Endothelial cell of umbilical vein (primary cell): ENCODE data around the gene RPGRIP1. TPM values are rescaled to one million over a fixed set of nuclear protein-coding genes. Genes with fewer than 3 reads are reported as not detected.
A peak's percentile ranks its signal among the peaks of the same experiment; 100 is the strongest.

Source experiments
- BruUV-seq: library from RNA; stranded (reverse); fragments of 400-500 nt; replicated peaks from 2 replicates; lab custom pipeline; 2021; lab: Mats Ljungman, UMichigan
- CTCF ChIA-PET: fragments of 300-600, 350-600 bp; sonication (Branson Sonifier 250); formaldehyde crosslinking; loops from one replicate; lab custom pipeline; 2021; ENCODE audit warnings: antibody characterized with exemption, inconsistent platforms; lab: Charles Lee
- POLR2A ChIA-PET: fragments of 300-600, 350-600 bp; sonication (Branson Sonifier 250); formaldehyde crosslinking; loops from one replicate; lab custom pipeline; 2021; ENCODE audit warnings: antibody characterized with exemption, inconsistent platforms; lab: Charles Lee
- DNase-seq: peaks from one replicate; pipeline ENCODE4 v3.0.0-alpha.2; 2011; ENCODE audit warnings: low read depth, low spot score
- FAIRE-seq: peaks from 2 replicates; lab custom pipeline; 2011; peaks lifted over from hg19 to GRCh38; lab: Jason Lieb, UNC
- H2AFZ ChIP-seq: 2 replicates; pipeline ENCODE4 v1.6.0; 2012; ENCODE audit warnings: low read depth, low read length, control low read depth, inconsistent platforms
- H3K27ac ChIP-seq: 2 replicates; pipeline ENCODE4 v1.5.1; 2011; ENCODE audit warnings: low read depth, mild to moderate bottlenecking, control low read depth, low read length, moderate library complexity; ENCODE audit not compliant: insufficient read depth
- H3K27me3 ChIP-seq, 2 experiments: 2 replicates each; pipeline versions ENCODE4 v1.6.0 to v1.6.1; 2011; ENCODE audit warnings: low read length in 2 of 2, mixed read lengths in 1 of 2; ENCODE audit not compliant: control insufficient read depth in 2 of 2, insufficient read depth in 2 of 2
- H3K36me3 ChIP-seq, 2 experiments: 2 replicates in 1 of 2; 3 replicates in 1 of 2; pipeline ENCODE4 v1.5.1; 2011; ENCODE audit warnings: low read length in 2 of 2, mild to moderate bottlenecking in 1 of 2, moderate library complexity in 1 of 2; ENCODE audit not compliant: control insufficient read depth in 2 of 2, insufficient read depth in 2 of 2; ENCODE audit errors: extremely low read depth in 1 of 2
- H3K4me1 ChIP-seq: 3 replicates; pipeline ENCODE4 v1.5.1; 2011; ENCODE audit warnings: mild to moderate bottlenecking, low read length; ENCODE audit not compliant: control insufficient read depth, insufficient read depth; ENCODE audit errors: extremely low read depth
- H3K4me2 ChIP-seq: 2 replicates; pipeline ENCODE4 v1.6.1; 2011; ENCODE audit warnings: low read length, control low read depth, mixed read lengths; ENCODE audit not compliant: insufficient read depth
- H3K4me3 ChIP-seq, 3 experiments: fragments of 200-600 bp in 1 of 3; sonication (generic), shearing (Covaris generic) in 1 of 3; replicated peaks in 1 of 3; 2 replicates each; pipeline ENCODE4 v1.5.1; 2011 to 2016; ENCODE audit warnings: control low read depth in 3 of 3, low read length in 3 of 3, mild to moderate bottlenecking in 2 of 3, inconsistent platforms in 1 of 3, low read depth in 1 of 3, moderate library complexity in 1 of 3; ENCODE audit not compliant: insufficient read depth in 1 of 3
- H3K79me2 ChIP-seq: 2 replicates; pipeline ENCODE4 v1.6.0; 2012; ENCODE audit warnings: low read length, inconsistent platforms; ENCODE audit not compliant: control insufficient read depth, insufficient read depth
- H3K9ac ChIP-seq: replicated peaks from 2 replicates; pipeline ENCODE3; 2011; ENCODE audit warnings: low read length, control low read depth; ENCODE audit not compliant: insufficient read depth; ENCODE audit errors: extremely low read depth
- H3K9me1 ChIP-seq: replicated peaks from 3 replicates; pipeline ENCODE4 v1.6.0; 2011; ENCODE audit warnings: mild to moderate bottlenecking, low read length; ENCODE audit not compliant: control insufficient read depth, insufficient read depth; ENCODE audit errors: extremely low read depth
- H3K9me3 ChIP-seq: replicated peaks from 2 replicates; pipeline ENCODE4 v1.5.1; 2012; ENCODE audit warnings: low read length, inconsistent platforms; ENCODE audit not compliant: control insufficient read depth, insufficient read depth
- H4K20me1 ChIP-seq: replicated peaks from 2 replicates; pipeline ENCODE3; 2011; ENCODE audit warnings: mild to moderate bottlenecking, low read length; ENCODE audit not compliant: control insufficient read depth, insufficient read depth; ENCODE audit errors: extremely low read depth
- FOS ChIP-seq: IDR thresholded peaks from 2 replicates; pipeline ENCODE4 v1.6.1; 2011; ENCODE audit warnings: mild to moderate bottlenecking, low read length, moderate library complexity, borderline replicate concordance; ENCODE audit not compliant: insufficient read depth
- GATA2 ChIP-seq: IDR thresholded peaks from 2 replicates; pipeline ENCODE4 v1.7.0; 2011; ENCODE audit warnings: low read depth, mild to moderate bottlenecking, moderate library complexity, mixed read lengths, low read length; ENCODE audit not compliant: insufficient read length, insufficient read depth
- JUN ChIP-seq: IDR thresholded peaks from 2 replicates; pipeline ENCODE4 v1.6.1; 2011; ENCODE audit warnings: borderline replicate concordance, low read depth; ENCODE audit not compliant: insufficient read length, insufficient read depth
- POLR2A ChIP-seq: IDR thresholded peaks from 2 replicates; pipeline ENCODE4 v1.6.1; 2012; ENCODE audit warnings: low read depth, mild to moderate bottlenecking, control low read depth, low read length
- dilution Hi-C: fragments of 300-500 bp; cut with MboI; formaldehyde crosslinking; loops from one replicate; pipeline ENCODE4 v1.15.0; 2019; ENCODE audit warnings: low sequenced_read_pairs; ENCODE audit not compliant: extremely low pct_ligation_motif_present
- intact Hi-C: fragments of 100-400 bp; cut with micrococcal nuclease; formaldehyde crosslinking; loops from one replicate; pipeline ENCODE4 v1.10.0; 2022
- polyA plus RNA-seq, 4 experiments: library from polyadenylated mRNA; depleted of rRNA in 3 of 4; stranded (reverse) in 3 of 4; unstranded in 1 of 4; fragments of >200 nt; gene quantifications; 2 replicates each; pipeline versions ENCODE4 v1.2.1 to v1.2.3, GENCODE V29; 2011 to 2012; ENCODE audit warnings: missing spikeins in 1 of 4
- total RNA-seq: library from RNA; stranded (reverse); gene quantifications from 2 replicates; pipeline ENCODE4 v1.2.3, GENCODE V29; 2021
- TF ChIP-seq, protein P1 (sequence below), 2 donors: IDR thresholded peaks; 1 replicate in 1 of 2; 2 replicates in 1 of 2; pipeline ENCODE4 v1.5.1; 2011; ENCODE audit warnings: low read length in 2 of 2, mild to moderate bottlenecking in 2 of 2, moderate library complexity in 2 of 2, control low read depth in 1 of 2, inconsistent platforms in 1 of 2, low read depth in 1 of 2; ENCODE audit not compliant: insufficient read depth in 1 of 2; ENCODE audit errors: extremely low read depth in 1 of 2

RPGRIP1 gene
- total and polyA plus RNA-seq, 2 donors (not counting 3 experiments of a cell fraction or from before 2014, with no cell fraction given) = not detected

DNA sequence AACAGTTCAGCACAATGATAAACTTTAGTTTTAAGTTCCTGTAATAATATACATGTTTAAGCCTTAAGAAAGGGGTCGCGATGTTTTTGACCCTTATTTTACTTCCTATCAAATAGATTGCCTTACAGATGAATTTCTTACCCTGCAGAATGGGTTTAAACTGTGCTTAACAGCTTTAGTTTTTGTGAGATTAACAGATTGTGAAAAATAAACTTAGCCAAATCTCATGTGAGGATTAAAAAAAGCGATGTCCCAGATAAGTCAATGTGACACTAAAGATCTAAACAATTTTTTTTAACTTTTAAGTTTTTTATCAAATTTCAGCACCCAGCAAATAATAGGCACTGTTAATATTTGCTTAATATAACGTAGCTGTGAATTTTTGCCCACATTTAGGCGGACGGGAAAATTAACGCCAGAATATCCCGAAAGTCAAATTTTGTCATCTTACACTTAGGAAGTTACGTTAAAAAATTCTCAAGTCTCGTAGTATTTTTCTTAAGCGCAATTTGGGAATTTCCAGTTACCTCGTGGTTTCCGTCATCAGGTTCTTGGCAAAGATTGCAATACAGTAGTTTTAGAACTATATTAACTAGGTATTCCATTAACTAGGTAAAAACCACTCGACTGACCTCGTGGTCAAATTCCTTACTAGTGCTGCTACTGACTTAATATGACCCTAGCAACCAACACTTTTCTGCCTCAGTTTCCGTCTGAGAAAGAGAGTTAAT is 11.8 kb upstream of the RPGRIP1 start:
- no peaks in the 10 kb centered on the region for H3K9me1 ChIP-seq
- peak; percentile 68 for FAIRE-seq
- no peaks in the 10 kb centered on the region for H3K27me3 ChIP-seq
- no peaks in the 10 kb centered on the region for H3K9me3 ChIP-seq
- CTCF ChIA-PET = interaction anchor here (0.6 kb wide), 1 partner anchor 288 kb away, joined by 3 read pairs; no protein-coding TSS in a partner anchor
- peaks cover 62% of the 10 kb centered on the region for H3K79me2 ChIP-seq
- no peak overlapping the region for H2AFZ ChIP-seq
- BruUV-seq = no TSS peak
- H3K4me2 ChIP-seq = peak overlapping the region; percentile 100
- POLR2A ChIA-PET = no interaction called here
- H3K36me3 ChIP-seq = peaks cover 5 to 21% of the 10 kb centered on the region in 2 experiments
- peak overlapping the region; percentile 97 for H3K27ac ChIP-seq
- peaks cover 42% of the 10 kb centered on the region for H3K4me1 ChIP-seq
- TF ChIP-seq JUN = no peak
- TF ChIP-seq POLR2A = peak; percentile 3
- TF ChIP-seq, protein P1, sequence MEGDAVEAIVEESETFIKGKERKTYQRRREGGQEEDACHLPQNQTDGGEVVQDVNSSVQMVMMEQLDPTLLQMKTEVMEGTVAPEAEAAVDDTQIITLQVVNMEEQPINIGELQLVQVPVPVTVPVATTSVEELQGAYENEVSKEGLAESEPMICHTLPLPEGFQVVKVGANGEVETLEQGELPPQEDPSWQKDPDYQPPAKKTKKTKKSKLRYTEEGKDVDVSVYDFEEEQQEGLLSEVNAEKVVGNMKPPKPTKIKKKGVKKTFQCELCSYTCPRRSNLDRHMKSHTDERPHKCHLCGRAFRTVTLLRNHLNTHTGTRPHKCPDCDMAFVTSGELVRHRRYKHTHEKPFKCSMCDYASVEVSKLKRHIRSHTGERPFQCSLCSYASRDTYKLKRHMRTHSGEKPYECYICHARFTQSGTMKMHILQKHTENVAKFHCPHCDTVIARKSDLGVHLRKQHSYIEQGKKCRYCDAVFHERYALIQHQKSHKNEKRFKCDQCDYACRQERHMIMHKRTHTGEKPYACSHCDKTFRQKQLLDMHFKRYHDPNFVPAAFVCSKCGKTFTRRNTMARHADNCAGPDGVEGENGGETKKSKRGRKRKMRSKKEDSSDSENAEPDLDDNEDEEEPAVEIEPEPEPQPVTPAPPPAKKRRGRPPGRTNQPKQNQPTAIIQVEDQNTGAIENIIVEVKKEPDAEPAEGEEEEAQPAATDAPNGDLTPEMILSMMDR (IDR thresholded peaks at IDR 0.05; ENCODE audit: extremely low read depth in 1 of 2, insufficient read depth in 1 of 2, low read depth in 1 of 2, low read length in 2 of 2) = no peak
- TF ChIP-seq FOS = no peak
- no peak for TF ChIP-seq GATA2
- peak overlapping the region; percentile 100 for H3K9ac ChIP-seq
- peaks cover 32% of the 10 kb centered on the region for H4K20me1 ChIP-seq
- dilution Hi-C loops (no loop called here), intact Hi-C loops (no loop called here)
- H3K4me3 ChIP-seq = peak overlapping the region; percentile 78 to 99 (median 96)
- peak; percentile 26 for DNase-seq
